IMR-90 (cell line): ENCODE measurements around the gene MLLT10.

Source experiments
- BHLHE40 ChIP-seq: fragments of 150-350 bp; IDR thresholded peaks from 2 replicates; pipeline ENCODE4 v1.6.1; 2016; ENCODE audit warnings: mild to moderate bottlenecking, low read depth, low read length
- CEBPB ChIP-seq: IDR thresholded peaks from 2 replicates; pipeline ENCODE4 v1.6.1; 2012; ENCODE audit warnings: low read depth, low read length, improper control_type of control experiment
- FOS ChIP-seq: fragments of 150-350 bp; IDR thresholded peaks from 2 replicates; pipeline ENCODE4 v1.6.1; 2016; ENCODE audit warnings: low read depth, low read length
- MAFK ChIP-seq: IDR thresholded peaks from 2 replicates; pipeline ENCODE4 v1.6.1; 2012; ENCODE audit warnings: low read depth, low read length, improper control_type of control experiment
- POLR2A ChIP-seq: IDR thresholded peaks from 2 replicates; pipeline ENCODE4 v1.6.1; 2012; ENCODE audit warnings: mild to moderate bottlenecking, low read depth, low read length
- RAD21 ChIP-seq: IDR thresholded peaks from 2 replicates; pipeline ENCODE4 v1.6.1; 2012; ENCODE audit warnings: low read length, improper control_type of control experiment
- SMC3 ChIP-seq: fragments of 150-350 bp; IDR thresholded peaks from 2 replicates; pipeline ENCODE4 v1.6.1; 2016; ENCODE audit warnings: low read depth, mild to moderate bottlenecking, antibody characterized with exemption, low read length, moderate library complexity
- TF ChIP-seq, protein P1 (sequence below): conservative IDR thresholded peaks from 2 replicates; pipeline ENCODE4 v1.5.1; 2012; ENCODE audit warnings: mild to moderate bottlenecking, low read depth, low read length, improper control_type of control experiment
- TF ChIP-seq, protein P2 (sequence below): fragments of 150-350 bp; IDR thresholded peaks from 2 replicates; pipeline ENCODE4 v1.6.1; 2017; ENCODE audit warnings: mild to moderate bottlenecking, antibody characterized with exemption, low read length, low read depth

DNA sequence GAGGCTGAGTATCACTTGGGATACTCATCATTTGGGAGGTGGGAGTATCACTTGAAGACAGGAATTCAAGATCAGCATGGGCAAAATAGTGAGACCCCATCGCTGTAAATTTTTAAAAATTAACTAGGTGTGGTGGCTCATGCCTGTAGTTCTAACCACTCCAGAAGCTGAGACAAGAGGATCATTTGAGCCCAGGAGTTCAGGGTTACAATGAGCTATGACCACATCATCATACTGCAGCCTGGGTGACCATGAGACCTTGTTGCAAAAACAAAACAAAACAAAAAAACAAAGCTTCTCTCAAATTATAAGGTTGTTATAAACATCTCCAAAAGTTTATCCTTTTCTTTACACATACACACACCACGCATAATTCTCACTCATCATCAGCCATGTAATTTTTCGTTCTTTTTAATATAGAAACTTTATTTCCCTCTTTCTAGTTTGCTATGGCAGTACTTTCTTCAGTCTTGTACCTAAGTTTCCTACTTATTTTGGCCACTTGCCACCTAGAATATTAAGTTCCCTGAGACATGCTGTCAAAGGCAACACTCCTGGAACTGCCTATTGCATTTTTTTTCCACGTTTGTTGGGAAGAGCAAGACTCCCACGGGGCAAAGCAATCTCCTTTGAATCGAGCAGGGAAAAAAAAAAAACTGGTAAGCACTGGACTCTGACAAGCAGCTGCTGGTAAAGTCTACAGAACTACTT lies 45.6 kb upstream of the MLLT10 start:
- TF ChIP-seq RAD21 (no peak), POLR2A (no peak), FOS (no peak), SMC3 (no peak), CEBPB (no peak), BHLHE40 (no peak), MAFK (no peak)
- TF ChIP-seq, protein P1, sequence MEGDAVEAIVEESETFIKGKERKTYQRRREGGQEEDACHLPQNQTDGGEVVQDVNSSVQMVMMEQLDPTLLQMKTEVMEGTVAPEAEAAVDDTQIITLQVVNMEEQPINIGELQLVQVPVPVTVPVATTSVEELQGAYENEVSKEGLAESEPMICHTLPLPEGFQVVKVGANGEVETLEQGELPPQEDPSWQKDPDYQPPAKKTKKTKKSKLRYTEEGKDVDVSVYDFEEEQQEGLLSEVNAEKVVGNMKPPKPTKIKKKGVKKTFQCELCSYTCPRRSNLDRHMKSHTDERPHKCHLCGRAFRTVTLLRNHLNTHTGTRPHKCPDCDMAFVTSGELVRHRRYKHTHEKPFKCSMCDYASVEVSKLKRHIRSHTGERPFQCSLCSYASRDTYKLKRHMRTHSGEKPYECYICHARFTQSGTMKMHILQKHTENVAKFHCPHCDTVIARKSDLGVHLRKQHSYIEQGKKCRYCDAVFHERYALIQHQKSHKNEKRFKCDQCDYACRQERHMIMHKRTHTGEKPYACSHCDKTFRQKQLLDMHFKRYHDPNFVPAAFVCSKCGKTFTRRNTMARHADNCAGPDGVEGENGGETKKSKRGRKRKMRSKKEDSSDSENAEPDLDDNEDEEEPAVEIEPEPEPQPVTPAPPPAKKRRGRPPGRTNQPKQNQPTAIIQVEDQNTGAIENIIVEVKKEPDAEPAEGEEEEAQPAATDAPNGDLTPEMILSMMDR, result no peak
- TF ChIP-seq, protein P2, sequence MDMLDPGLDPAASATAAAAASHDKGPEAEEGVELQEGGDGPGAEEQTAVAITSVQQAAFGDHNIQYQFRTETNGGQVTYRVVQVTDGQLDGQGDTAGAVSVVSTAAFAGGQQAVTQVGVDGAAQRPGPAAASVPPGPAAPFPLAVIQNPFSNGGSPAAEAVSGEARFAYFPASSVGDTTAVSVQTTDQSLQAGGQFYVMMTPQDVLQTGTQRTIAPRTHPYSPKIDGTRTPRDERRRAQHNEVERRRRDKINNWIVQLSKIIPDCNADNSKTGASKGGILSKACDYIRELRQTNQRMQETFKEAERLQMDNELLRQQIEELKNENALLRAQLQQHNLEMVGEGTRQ, result no peak
